ENCODE results near the gene EIF2AK2. TPM values are rescaled to one million over a fixed set of nuclear protein-coding genes. Genes with fewer than 3 reads are reported as not detected.

The EIF2AK2 gene
- total RNA-seq, 1 donor from 2014 or later, result 15.2 TPM

DNA sequence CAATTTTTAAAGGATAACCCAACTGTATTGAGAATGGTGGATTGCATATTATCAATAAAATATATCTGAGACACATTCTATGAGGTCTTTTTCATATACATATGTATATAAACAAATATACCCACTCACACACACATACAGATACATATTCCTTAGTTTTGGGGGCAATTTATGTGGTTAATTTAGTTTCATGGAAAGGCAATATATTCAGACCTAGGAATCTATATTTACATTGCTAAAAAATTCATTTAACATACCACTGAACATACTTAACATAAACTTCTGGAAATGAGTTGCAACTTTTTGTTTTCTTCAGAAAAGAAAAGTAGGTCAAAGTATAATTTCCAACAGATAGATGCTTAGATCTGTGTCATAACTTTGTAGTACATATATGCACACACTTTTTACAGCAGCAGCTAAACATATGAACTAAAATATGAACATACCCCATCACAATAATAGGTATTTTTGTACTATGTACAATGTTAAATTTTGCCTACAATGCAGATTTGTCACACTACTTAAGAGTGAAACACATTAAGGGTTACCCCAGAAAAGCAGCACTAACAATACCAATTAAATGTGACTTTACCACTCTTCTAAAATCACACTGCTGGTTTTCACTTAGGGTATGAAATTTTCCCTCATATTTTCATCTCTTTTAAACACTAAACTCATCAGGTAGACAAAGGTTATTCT, 95.6 kb downstream of the EIF2AK2 start:
- H3K9me3 ChIP-seq, result no peaks in the 10 kb centered on the region
- no peaks in the 10 kb centered on the region for H3K4me1 ChIP-seq
- TF ChIP-seq POLR2A (IDR thresholded peaks at IDR 0.05), result no peak
- no peak for TF ChIP-seq POLR2AphosphoS5 (IDR thresholded peaks at IDR 0.05; ENCODE audit: insufficient read depth in 1 of 2, low read depth in 1 of 2)
- intact Hi-C loops (cut with DNase I), result no loop called here
- H3K27me3 ChIP-seq, result no peaks in the 10 kb centered on the region
- H3K27ac ChIP-seq, result no peak overlapping the region
- no peak for DNase-seq (ENCODE audit: extremely low spot score in 2 of 2)
- peaks cover 0 to 93% of the 10 kb centered on the region in 2 donors for H3K36me3 ChIP-seq
- H3K4me3 ChIP-seq, result no peak overlapping the region

DNA sequence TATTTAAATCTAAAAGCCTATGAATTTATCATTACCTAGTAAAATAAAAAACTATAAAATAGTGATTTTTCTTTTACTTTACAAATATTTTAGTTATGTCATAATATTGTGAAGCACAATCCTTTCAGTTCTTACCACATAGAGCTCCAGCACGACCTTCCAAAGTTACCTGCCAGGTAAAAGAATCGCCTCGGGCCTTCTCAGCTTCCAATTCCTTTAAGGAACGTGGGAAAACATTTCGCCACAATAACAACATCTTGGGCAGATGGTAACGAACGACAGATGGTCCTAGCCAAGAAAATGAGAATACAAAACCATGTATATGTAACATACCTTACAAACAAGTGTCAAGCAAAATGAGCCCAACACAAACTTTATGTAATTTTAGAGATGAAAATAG, 96.3 kb downstream of the EIF2AK2 start:
- no peak for TF ChIP-seq CTCF (IDR thresholded peaks at IDR 0.05)
- TF ChIP-seq POLR2A (IDR thresholded peaks at IDR 0.05), result no peak
- no peak for TF ChIP-seq POLR2AphosphoS5 (IDR thresholded peaks at IDR 0.05; ENCODE audit: insufficient read depth in 1 of 2, low read depth in 1 of 2)
- no peaks in the 10 kb centered on the region for H3K9me3 ChIP-seq
- intact Hi-C loops (cut with DNase I), result no loop called here
- no peak overlapping the region for H3K4me3 ChIP-seq
- no peak for DNase-seq (ENCODE audit: extremely low spot score in 2 of 2)
- no peaks in the 10 kb centered on the region for H3K4me1 ChIP-seq
- H3K36me3 ChIP-seq, result peaks cover 0 to 93% of the 10 kb centered on the region in 2 donors
- H3K27ac ChIP-seq, result no peak overlapping the region
- no peaks in the 10 kb centered on the region for H3K27me3 ChIP-seq

DNA sequence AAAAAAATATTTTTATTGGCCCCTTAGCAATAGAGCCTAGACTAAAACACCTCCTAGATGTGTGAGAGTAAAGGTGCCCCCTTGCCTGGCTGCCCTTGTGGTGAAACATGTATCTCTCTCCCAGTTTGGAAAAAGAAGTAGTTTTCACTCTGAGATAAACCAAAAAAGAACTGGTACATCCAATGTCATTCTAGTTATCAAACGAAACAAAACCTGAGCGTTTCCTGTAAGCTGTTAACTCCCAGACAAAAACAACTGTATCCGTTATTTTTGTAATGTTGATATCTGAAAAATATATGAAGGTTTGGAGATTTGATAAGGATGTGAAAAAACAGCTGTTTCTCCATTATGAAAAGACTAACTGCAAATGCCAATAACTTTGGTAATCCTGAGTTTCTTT, 96.9 kb downstream of the EIF2AK2 start:
- peaks cover 0 to 90% of the 10 kb centered on the region in 2 donors for H3K36me3 ChIP-seq
- H3K4me3 ChIP-seq, result no peak overlapping the region
- no peaks in the 10 kb centered on the region for H3K4me1 ChIP-seq
- no peaks in the 10 kb centered on the region for H3K27me3 ChIP-seq
- TF ChIP-seq POLR2AphosphoS5 (IDR thresholded peaks at IDR 0.05; ENCODE audit: insufficient read depth in 1 of 2, low read depth in 1 of 2) (no peak), CTCF (IDR thresholded peaks at IDR 0.05) (no peak), POLR2A (IDR thresholded peaks at IDR 0.05) (no peak)
- no peaks in the 10 kb centered on the region for H3K9me3 ChIP-seq
- intact Hi-C loops (cut with DNase I), result no loop called here
- DNase-seq (ENCODE audit: extremely low spot score in 2 of 2), result no peak
- no peak overlapping the region for H3K27ac ChIP-seq

GRCh38 chr2:37052600-37053332, 104.0 kb downstream of the EIF2AK2 start:
- peaks cover 0 to 62% of the 10 kb centered on the region in 2 donors for H3K36me3 ChIP-seq
- TF ChIP-seq CTCF (IDR thresholded peaks at IDR 0.05) (no peak), POLR2A (IDR thresholded peaks at IDR 0.05) (no peak), POLR2AphosphoS5 (IDR thresholded peaks at IDR 0.05; ENCODE audit: insufficient read depth in 1 of 2, low read depth in 1 of 2) (no peak)
- intact Hi-C loops (cut with DNase I), result no loop called here

More at GRCh38 chr2:37052600-37053332, 104.0 kb downstream of the EIF2AK2 start:
- Histone ChIP-seq H3K9me3 (no peaks in the 10 kb centered on the region), H3K4me1 (peaks cover 8% of the 10 kb centered on the region), H3K4me3 (no peak overlapping the region), H3K27ac (peak overlapping the region; percentile 36), H3K27me3 (no peaks in the 10 kb centered on the region)
- no peak for DNase-seq (ENCODE audit: extremely low spot score in 2 of 2)

Other genes starting within 250 kb of the EIF2AK2 start
- 19.4 TPM for gene STRN, start 190.4 kb downstream of the EIF2AK2 start, total RNA-seq
- gene HEATR5B, start 72.6 kb downstream of the EIF2AK2 start, total RNA-seq, result 38.3 TPM
- gene GPATCH11, start 72.5 kb downstream of the EIF2AK2 start, total RNA-seq, result 6.1 TPM
- not detected for gene SULT6B1, start 31.7 kb upstream of the EIF2AK2 start, total RNA-seq
- 23.6 TPM for gene CEBPZOS, start 39.5 kb upstream of the EIF2AK2 start, total RNA-seq
- 27.0 TPM for gene CEBPZ, start 74.6 kb upstream of the EIF2AK2 start, total RNA-seq
- 18.4 TPM for gene NDUFAF7, start 74.7 kb upstream of the EIF2AK2 start, total RNA-seq
- gene PRKD3, start 167.9 kb upstream of the EIF2AK2 start, total RNA-seq, result 38.8 TPM
- gene QPCT, start 187.7 kb upstream of the EIF2AK2 start, total RNA-seq, result 6.9 TPM